ENCODE data around the gene ADAMTS17. TPM values are rescaled to one million over a fixed set of nuclear protein-coding genes. Genes with fewer than 3 reads are reported as not detected.

ADAMTS17 gene
- total RNA-seq, 6 experiments from 2014 or later: 14.6 to 34.7 (median 24.2) TPM

GRCh38 chr15:100383302-100384107, 41.7 kb upstream of the ADAMTS17 start:
- Histone ChIP-seq H3K4me1 (no peaks in the 10 kb centered on the region), H3K27ac (peak overlapping the region in 1 of 3 donors; percentile 24), H3K9me3 (no peaks in the 10 kb centered on the region), H3K4me3 (no peak overlapping the region), H3K27me3 (no peaks in the 10 kb centered on the region), H3K36me3 (no peaks in the 10 kb centered on the region)
- intact Hi-C loops (cut with DNase I): no loop called here
- peak; percentile 90 to 97 (median 94) for ATAC-seq
- no peak for TF ChIP-seq POLR2A (IDR thresholded peaks at IDR 0.05)
- peak; percentile 51 to 72 (median 68) for TF ChIP-seq CTCF (IDR thresholded peaks at IDR 0.05)
- DNase-seq: peak; percentile 31 to 60 (median 45)
- 5% methylated on average over 3 of the region's 3 CpGs for WGBS (ENCODE audit: insufficient coverage, low coverage, low lambda C conversion rate, missing lambda C conversion rate)

- Histone ChIP-seq H3K27ac (peak overlapping the region in 1 of 3 donors; percentile 79), H3K36me3 (no peaks in the 10 kb centered on the region), H3K4me3 (peak overlapping the region in 2 of 3 donors; percentile 60 to 63), H3K9me3 (no peaks in the 10 kb centered on the region), H3K4me1 (peaks cover 0 to 5% (median 0%) of the 10 kb centered on the region in 4 donors), H3K27me3 (no peaks in the 10 kb centered on the region)
- ATAC-seq (peak; percentile 46 to 57 (median 54)), DNase-seq (no peak)
- 38% methylated on average over 5 of the region's 8 CpGs for WGBS (ENCODE audit: insufficient coverage, low coverage, low lambda C conversion rate, missing lambda C conversion rate)
- no peak for TF ChIP-seq CTCF (IDR thresholded peaks at IDR 0.05)
- no peak for TF ChIP-seq POLR2A (IDR thresholded peaks at IDR 0.05)
- intact Hi-C loops (cut with DNase I): no loop called here
Measured at GRCh38 chr15:100373942-100374341, 32.2 kb upstream of the ADAMTS17 start.

- ATAC-seq: peak; percentile 49 to 72 (median 68)
Measured at GRCh38 chr15:100373120-100373896, 31.5 kb upstream of the ADAMTS17 start.

More at GRCh38 chr15:100373120-100373896, 31.5 kb upstream of the ADAMTS17 start:
- Histone ChIP-seq H3K4me3 (peak overlapping the region; percentile 23 to 63 (median 60)), H3K9me3 (no peaks in the 10 kb centered on the region), H3K4me1 (peaks cover 0 to 5% (median 0%) of the 10 kb centered on the region in 4 donors), H3K27ac (peak overlapping the region in 2 of 3 donors; percentile 55 to 79), H3K27me3 (no peaks in the 10 kb centered on the region), H3K36me3 (no peaks in the 10 kb centered on the region)
- no peak for DNase-seq
- 1% methylated on average over 17 of the region's 82 CpGs for WGBS (ENCODE audit: insufficient coverage, low coverage, low lambda C conversion rate, missing lambda C conversion rate)
- TF ChIP-seq CTCF (IDR thresholded peaks at IDR 0.05): no peak
- peak; percentile 7 for TF ChIP-seq POLR2A (IDR thresholded peaks at IDR 0.05)
- intact Hi-C loops (cut with DNase I): no loop called here

Data from right lobe of liver (tissue), 6 donors.